Epidermal melanocyte (primary cell): Measurements from ENCODE around the gene SEMA3F.

ENCODE experiments used
- DNase-seq: peaks from one replicate; pipeline ENCODE4 v3.0.0; 2011; ENCODE audit warnings: low spot score; ENCODE audit not compliant: insufficient read length

SEMA3F gene

GRCh38 chr3:50155891-50156290, 767 bp downstream of the SEMA3F start:
- DNase-seq, result no peak

- no peak for DNase-seq
These were observed 1.7 kb downstream of the SEMA3F start for GRCh38 chr3:50156549-50157493.

- DNase-seq, result no peak
These were observed 2.9 kb downstream of the SEMA3F start for GRCh38 chr3:50157827-50158529.

- no peak for DNase-seq
These were observed 3.5 kb downstream of the SEMA3F start for GRCh38 chr3:50158530-50159146.

GRCh38 chr3:50160561-50160983, 5.4 kb downstream of the SEMA3F start:
- DNase-seq, result no peak

GRCh38 chr3:50161320-50161719, 6.2 kb downstream of the SEMA3F start:
- DNase-seq, result no peak

GRCh38 chr3:50162034-50162883, 7.1 kb downstream of the SEMA3F start:
- no peak for DNase-seq

GRCh38 chr3:50163572-50164455, 8.7 kb downstream of the SEMA3F start:
- peak; percentile 78 for DNase-seq

GRCh38 chr3:50164481-50164880, 9.4 kb downstream of the SEMA3F start:
- DNase-seq, result no peak

GRCh38 chr3:50164984-50165909, 10.1 kb downstream of the SEMA3F start:
- DNase-seq, result peak; percentile 63

- DNase-seq, result no peak
These were observed 10.9 kb downstream of the SEMA3F start for GRCh38 chr3:50165910-50166538.

- DNase-seq, result no peak
These were observed 11.5 kb downstream of the SEMA3F start for GRCh38 chr3:50166620-50167019.

- DNase-seq, result no peak
These were observed 12.1 kb downstream of the SEMA3F start for GRCh38 chr3:50167069-50167840.

GRCh38 chr3:50167841-50168209, 12.7 kb downstream of the SEMA3F start:
- no peak for DNase-seq

GRCh38 chr3:50168388-50168787, 13.3 kb downstream of the SEMA3F start:
- no peak for DNase-seq

- DNase-seq, result no peak
These were observed 13.7 kb downstream of the SEMA3F start for GRCh38 chr3:50168791-50169190.

GRCh38 chr3:50169232-50169832, 14.2 kb downstream of the SEMA3F start:
- DNase-seq, result no peak
